Adipocyte (in vitro differentiated cells): ENCODE measurements around the gene USP9Y.
"Not testable (repeated sequence)": the region's sequence is repeated elsewhere in the genome, so short reads cannot be mapped to it uniquely, and the experiment has no call there.

Source experiments
- DNase-seq: peaks from one replicate; pipeline ENCODE4 v3.0.0-alpha.2; 2015; ENCODE audit warnings: low read depth
- H3K27me3 ChIP-seq: replicated peaks from 2 replicates; pipeline ENCODE4 v1.7.0; 2013; ENCODE audit warnings: mild to moderate bottlenecking, low read length, moderate library complexity; ENCODE audit not compliant: control insufficient read depth, insufficient read depth
- H3K36me3 ChIP-seq: 2 replicates; pipeline ENCODE4 v1.7.0; 2013; ENCODE audit warnings: low read length, mild to moderate bottlenecking, moderate library complexity; ENCODE audit not compliant: control insufficient read depth, insufficient read depth, severe bottlenecking
- H3K4me1 ChIP-seq: 2 replicates; pipeline ENCODE4 v1.7.0; 2013; ENCODE audit warnings: mild to moderate bottlenecking, low read length, moderate library complexity; ENCODE audit not compliant: control insufficient read depth, insufficient read depth
- H3K4me3 ChIP-seq: 2 replicates; pipeline ENCODE4 v1.7.0; 2013; ENCODE audit warnings: mild to moderate bottlenecking, low read length, moderate library complexity
- H3K9ac ChIP-seq: 2 replicates; pipeline ENCODE4 v1.7.0; 2013; ENCODE audit warnings: mild to moderate bottlenecking, low read length, moderate library complexity
- H3K9me3 ChIP-seq: 2 replicates; pipeline ENCODE4 v1.7.0; 2013; ENCODE audit warnings: mild to moderate bottlenecking, low read length, moderate library complexity; ENCODE audit not compliant: control insufficient read depth

Gene USP9Y

GRCh38 chrY:12701181-12701695 is at the start of gene USP9Y:
TSS of gene USP9Y (plus strand) at chrY:12701231. CDS start at chrY:12709448, 8,217 bp downstream.
- Histone ChIP-seq H3K4me3 (no peak within 1 kb of the TSS), H3K9me3 (no peaks in the 10 kb centered on the region), H3K9ac (no peak within 1 kb of the TSS), H3K4me1 (no peaks in the 10 kb centered on the region), H3K36me3 (no peaks in the 10 kb centered on the region), H3K27me3 (no peaks in the 10 kb centered on the region)
- DNase-seq = no peak

- DNase-seq = no peak
- no peak overlapping the region for H3K9ac ChIP-seq
- no peaks in the 10 kb centered on the region for H3K4me1 ChIP-seq
- no peak overlapping the region for H3K4me3 ChIP-seq
- H3K36me3 ChIP-seq = no peaks in the 10 kb centered on the region
- no peaks in the 10 kb centered on the region for H3K27me3 ChIP-seq
- no peaks in the 10 kb centered on the region for H3K9me3 ChIP-seq
Observed at GRCh38 chrY:12651621-12652036, 49.4 kb upstream of the USP9Y start.

- H3K36me3 ChIP-seq = no peaks in the 10 kb centered on the region
- no peaks in the 10 kb centered on the region for H3K27me3 ChIP-seq
- H3K9me3 ChIP-seq = no peaks in the 10 kb centered on the region
- no peak for DNase-seq
- H3K4me3 ChIP-seq = no peak overlapping the region
- no peaks in the 10 kb centered on the region for H3K4me1 ChIP-seq
- no peak overlapping the region for H3K9ac ChIP-seq
Observed at GRCh38 chrY:12661745-12662681, 39.0 kb upstream of the USP9Y start.

GRCh38 chrY:12662745-12663591 is 38.1 kb upstream of the USP9Y start:
- Histone ChIP-seq H3K9ac (no peak overlapping the region), H3K36me3 (no peaks in the 10 kb centered on the region), H3K4me1 (no peaks in the 10 kb centered on the region), H3K27me3 (no peaks in the 10 kb centered on the region), H3K4me3 (no peak overlapping the region), H3K9me3 (no peaks in the 10 kb centered on the region)
- no peak for DNase-seq

- H3K36me3 ChIP-seq, H3K27me3 ChIP-seq, H3K9ac ChIP-seq, H3K4me1 ChIP-seq, H3K9me3 ChIP-seq, H3K4me3 ChIP-seq, DNase-seq: not testable (repeated sequence)
Observed at GRCh38 chrY:12663845-12664244, 37.2 kb upstream of the USP9Y start.

- Histone ChIP-seq H3K36me3 (no peaks in the 10 kb centered on the region), H3K9me3 (no peaks in the 10 kb centered on the region), H3K27me3 (no peaks in the 10 kb centered on the region), H3K4me3 (no peak overlapping the region), H3K9ac (no peak overlapping the region), H3K4me1 (no peaks in the 10 kb centered on the region)
- DNase-seq = no peak
Observed at GRCh38 chrY:12678111-12678510, 22.9 kb upstream of the USP9Y start.

- no peak for DNase-seq
- H3K4me1 ChIP-seq = no peaks in the 10 kb centered on the region
Observed at GRCh38 chrY:12681535-12681934, 19.5 kb upstream of the USP9Y start.

GRCh38 chrY:12688337-12688736 is 12.7 kb upstream of the USP9Y start:
- Histone ChIP-seq H3K9ac (no peak overlapping the region), H3K9me3 (no peaks in the 10 kb centered on the region), H3K27me3 (no peaks in the 10 kb centered on the region), H3K36me3 (no peaks in the 10 kb centered on the region), H3K4me3 (no peak overlapping the region), H3K4me1 (no peaks in the 10 kb centered on the region)
- no peak for DNase-seq

More at GRCh38 chrY:12681535-12681934, 19.5 kb upstream of the USP9Y start:
- H3K36me3 ChIP-seq = no peaks in the 10 kb centered on the region
- no peaks in the 10 kb centered on the region for H3K27me3 ChIP-seq
- H3K9me3 ChIP-seq = no peaks in the 10 kb centered on the region
- no peak overlapping the region for H3K9ac ChIP-seq
- no peak overlapping the region for H3K4me3 ChIP-seq

GRCh38 chrY:12700087-12700486 is 944 bp upstream of the USP9Y start:
- H3K9me3 ChIP-seq = no peaks in the 10 kb centered on the region
- H3K27me3 ChIP-seq = no peaks in the 10 kb centered on the region
- no peak overlapping the region for H3K4me3 ChIP-seq
- H3K9ac ChIP-seq = no peak overlapping the region
- H3K4me1 ChIP-seq = no peaks in the 10 kb centered on the region
- no peak for DNase-seq
- H3K36me3 ChIP-seq = no peaks in the 10 kb centered on the region

GRCh38 chrY:12702174-12702573 is 1.1 kb downstream of the USP9Y start:
- DNase-seq = no peak
- H3K4me3 ChIP-seq = no peak overlapping the region
- no peaks in the 10 kb centered on the region for H3K4me1 ChIP-seq
- H3K36me3 ChIP-seq = no peaks in the 10 kb centered on the region
- H3K27me3 ChIP-seq = no peaks in the 10 kb centered on the region
- no peaks in the 10 kb centered on the region for H3K9me3 ChIP-seq
- no peak overlapping the region for H3K9ac ChIP-seq

GRCh38 chrY:12710460-12710859 is 9.4 kb downstream of the USP9Y start:
- Histone ChIP-seq H3K36me3 (no peaks in the 10 kb centered on the region), H3K4me1 (no peaks in the 10 kb centered on the region), H3K9ac (no peak overlapping the region), H3K27me3 (no peaks in the 10 kb centered on the region), H3K4me3 (no peak overlapping the region), H3K9me3 (no peaks in the 10 kb centered on the region)
- DNase-seq = no peak
